Pulmonary artery endothelial cell (primary cell): Measurements from ENCODE around the gene SLC9A5. TPM values are rescaled to one million over a fixed set of nuclear protein-coding genes. Genes with fewer than 3 reads are reported as not detected.

Experiments
- DNase-seq: peaks from one replicate; pipeline ENCODE4 v3.0.0-alpha.2; 2011; ENCODE audit warnings: low read depth, low spot score
- total RNA-seq: library from RNA; depleted of rRNA; stranded (reverse); fragments of >200 nt; gene quantifications from 2 replicates; pipeline ENCODE4 v1.2.3, GENCODE V29; 2014

Gene SLC9A5
- total RNA-seq, 1 donor from 2014 or later, result 1.3 TPM

DNA sequence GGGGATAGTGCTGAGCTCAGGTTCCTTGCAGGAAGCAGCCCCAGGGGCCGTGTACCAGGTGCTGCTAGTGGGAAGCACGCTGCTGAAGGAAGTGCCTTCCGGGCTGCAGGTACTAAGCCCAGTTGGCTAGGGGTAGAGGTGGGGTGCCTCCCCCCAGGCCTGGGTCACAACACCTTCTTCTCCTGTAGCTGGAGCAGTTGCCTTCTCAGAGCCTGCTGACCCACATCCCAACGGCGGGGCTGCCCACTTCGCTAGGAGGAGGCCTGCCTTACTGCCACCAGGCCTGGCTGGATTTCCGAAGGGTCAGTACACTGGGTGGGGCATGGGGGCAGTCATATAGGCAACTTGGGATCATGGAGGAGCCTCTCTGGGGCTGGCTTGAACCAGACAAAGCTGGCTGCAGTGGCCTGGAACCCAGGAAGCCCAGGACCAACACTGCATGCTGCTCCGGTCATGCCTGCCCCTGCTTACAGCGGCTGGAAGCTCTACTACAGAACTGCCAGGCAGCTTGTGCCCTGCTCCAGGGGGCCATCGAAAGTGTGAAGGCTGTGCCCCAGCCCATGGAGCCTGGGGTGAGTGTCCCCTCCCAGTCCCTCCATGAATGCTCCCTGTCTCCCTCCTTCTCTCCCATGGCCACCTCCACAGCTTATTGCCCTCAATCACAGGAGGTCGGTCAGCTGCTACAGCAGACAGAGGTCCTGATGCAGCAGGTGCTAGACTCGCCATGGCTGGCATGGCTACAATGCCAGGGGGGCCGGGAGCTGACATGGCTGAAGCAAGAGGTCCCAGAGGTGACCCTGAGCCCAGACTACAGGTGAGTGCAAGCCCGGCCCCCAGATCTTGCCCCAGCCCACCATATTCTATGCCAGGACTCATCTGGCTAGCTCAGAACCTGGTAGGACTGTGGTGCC is 33.0 kb downstream of the SLC9A5 start:
- no peak for DNase-seq

DNA sequence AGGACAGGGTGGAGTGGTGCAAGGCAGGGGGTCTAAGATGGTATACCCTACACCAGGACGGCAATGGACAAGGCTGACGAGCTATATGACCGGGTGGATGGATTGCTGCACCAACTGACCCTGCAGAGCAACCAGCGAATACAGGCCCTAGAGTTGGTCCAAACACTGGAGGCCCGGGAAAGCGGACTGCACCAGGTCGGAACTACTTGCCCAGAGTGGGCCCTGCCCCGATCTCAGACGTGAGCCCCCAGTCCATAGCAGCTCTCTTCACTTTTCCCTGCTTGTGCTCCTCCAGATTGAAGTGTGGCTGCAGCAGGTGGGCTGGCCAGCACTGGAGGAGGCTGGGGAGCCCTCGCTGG is 33.6 kb downstream of the SLC9A5 start:
- no peak for DNase-seq

DNA sequence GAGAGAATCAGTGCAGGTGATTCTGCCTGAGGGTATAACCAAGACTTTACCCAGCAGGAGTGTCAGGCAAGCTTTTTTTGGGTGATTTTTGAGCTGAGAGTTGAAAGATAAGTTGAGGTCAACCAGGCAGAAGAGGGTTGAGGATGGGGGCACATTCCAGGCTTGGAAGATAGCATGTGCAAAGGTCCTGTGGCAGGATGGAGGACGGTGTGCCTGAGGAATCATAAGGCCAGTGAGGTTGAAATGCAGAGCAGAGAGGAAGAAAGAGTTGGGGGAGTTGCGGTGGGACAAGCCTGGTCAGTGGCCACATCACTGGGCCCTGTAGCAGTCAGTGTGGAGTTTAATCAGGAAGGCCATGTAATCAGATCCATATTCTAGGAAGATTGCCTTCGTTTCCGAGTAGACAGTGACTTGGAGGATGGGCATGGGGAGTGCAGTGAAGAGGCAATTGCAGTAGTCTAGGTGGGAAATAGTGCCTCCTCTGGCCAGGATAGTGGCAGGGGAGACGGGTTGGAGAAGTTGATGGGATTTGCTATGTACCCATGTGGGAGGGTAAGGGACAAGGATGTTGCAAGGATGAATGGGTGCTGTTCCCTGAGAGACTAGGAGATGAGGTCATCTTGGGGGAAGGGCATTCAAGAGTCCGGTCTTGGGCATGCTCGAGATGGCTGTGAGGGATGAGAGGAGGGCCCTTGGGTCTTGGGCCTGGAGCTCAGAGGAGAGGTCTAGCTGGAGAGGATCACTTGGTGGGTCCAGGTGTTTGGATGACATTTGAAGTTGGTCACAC is 34.5 kb downstream of the SLC9A5 start:
- no peak for DNase-seq

DNA sequence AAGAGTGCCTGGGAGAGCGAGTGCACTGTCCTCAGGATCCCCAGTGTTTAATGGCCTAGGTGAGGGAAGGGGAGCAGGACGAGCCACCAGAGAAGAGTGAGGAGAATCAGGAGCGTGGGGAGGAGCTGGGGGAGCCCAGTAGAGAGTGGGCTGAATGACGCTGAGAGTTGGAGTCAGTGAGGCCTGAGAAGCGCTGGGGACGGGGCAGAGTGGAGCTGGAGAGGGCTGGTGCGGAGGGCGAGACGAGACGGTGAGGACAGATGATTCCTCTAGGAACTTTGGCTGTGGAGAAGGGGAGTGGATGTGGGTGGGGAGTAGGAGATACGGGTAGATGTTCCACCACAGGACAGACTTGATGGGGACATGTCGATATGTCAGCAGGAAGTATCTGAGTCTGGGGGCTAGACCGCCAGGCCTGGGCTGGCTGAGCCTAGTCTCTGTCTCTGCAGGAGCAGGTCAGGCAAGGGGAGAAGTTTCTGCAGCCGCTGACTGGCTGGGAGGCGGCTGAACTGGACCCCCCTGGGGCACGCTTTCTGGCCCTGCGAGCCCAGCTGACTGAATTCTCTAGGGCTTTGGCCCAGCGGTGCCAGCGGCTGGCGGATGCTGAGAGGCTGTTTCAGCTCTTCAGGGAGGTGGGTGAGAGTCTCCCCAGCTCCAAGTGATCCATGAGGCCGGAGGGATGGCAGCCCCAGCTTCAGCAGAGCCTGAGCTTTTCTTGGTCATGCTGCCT is 35.2 kb downstream of the SLC9A5 start:
- no peak for DNase-seq

DNA sequence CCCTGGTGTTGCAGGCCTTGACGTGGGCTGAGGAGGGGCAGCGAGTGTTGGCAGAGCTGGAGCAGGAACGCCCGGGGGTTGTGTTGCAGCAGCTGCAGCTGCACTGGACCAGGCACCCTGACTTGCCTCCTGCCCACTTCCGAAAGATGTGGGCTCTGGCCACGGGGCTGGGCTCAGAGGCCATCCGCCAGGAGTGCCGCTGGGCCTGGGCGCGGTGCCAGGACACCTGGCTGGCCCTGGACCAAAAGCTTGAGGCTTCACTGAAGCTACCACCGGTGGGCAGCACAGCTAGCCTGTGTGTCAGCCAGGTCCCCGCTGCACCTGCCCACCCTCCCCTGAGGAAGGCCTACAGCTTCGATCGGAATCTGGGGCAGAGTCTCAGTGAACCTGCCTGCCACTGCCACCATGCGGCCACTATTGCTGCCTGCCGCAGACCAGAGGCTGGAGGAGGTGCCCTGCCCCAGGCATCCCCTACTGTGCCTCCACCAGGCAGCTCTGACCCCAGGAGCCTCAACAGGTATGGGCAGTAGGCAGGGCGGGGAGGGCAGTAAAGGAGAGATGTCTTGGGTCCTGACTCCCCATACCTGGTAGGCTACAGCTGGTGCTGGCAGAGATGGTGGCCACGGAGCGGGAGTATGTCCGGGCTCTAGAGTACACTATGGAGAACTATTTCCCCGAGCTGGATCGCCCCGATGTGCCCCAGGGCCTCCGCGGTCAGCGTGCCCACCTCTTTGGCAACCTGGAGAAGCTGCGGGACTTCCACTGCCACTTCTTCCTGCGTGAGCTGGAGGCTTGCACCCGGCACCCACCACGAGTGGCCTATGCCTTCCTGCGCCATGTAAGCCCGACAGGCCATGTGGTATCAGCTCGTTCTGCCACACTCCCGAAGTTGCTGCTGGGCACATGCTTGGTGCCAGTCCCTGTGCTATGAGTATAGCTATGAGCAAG is 36.2 kb downstream of the SLC9A5 start:
- DNase-seq, result no peak

DNA sequence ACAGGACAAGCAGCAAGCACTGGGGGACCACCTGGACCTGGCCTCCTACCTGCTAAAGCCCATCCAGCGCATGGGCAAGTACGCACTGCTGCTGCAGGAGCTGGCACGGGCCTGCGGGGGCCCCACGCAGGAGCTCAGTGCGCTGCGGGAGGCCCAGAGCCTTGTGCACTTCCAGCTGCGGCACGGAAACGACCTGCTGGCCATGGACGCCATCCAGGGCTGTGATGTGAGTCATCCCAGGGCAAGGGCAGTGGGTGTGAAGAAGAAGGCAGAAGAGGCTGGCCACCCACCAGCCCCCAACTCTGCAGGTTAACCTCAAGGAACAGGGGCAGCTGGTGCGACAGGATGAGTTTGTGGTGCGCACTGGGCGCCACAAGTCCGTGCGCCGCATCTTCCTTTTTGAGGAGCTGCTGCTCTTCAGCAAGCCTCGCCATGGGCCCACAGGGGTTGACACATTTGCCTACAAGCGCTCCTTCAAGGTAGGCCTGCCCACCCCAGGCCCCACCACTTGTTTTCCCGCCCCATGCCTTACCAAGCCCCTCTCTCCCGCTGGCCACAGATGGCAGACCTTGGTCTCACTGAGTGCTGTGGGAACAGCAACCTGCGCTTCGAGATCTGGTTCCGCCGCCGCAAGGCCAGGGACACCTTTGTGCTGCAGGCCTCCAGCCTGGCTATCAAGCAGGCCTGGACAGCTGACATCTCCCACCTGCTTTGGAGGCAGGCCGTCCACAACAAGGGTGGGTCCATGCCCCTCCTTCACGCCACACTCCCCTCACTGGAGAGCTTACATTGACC is 37.9 kb downstream of the SLC9A5 start:
- no peak for DNase-seq

DNA sequence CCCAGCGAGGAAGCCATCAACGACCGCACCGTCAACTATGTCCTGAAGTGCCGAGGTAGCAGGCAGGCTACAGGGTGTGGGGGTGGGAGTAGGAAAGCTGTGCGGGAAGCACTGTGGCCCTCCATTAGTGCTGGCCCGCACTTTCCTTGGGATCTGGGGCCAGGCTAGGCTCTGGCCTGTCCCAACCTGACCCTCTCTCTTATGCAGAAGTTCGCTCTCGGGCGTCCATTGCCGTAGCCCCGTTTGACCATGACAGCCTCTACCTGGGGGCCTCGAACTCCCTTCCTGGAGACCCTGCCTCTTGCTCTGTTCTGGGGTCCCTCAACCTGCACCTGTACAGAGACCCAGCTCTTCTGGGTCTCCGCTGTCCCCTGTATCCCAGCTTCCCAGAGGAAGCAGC is 39.2 kb downstream of the SLC9A5 start:
- DNase-seq, result no peak

DNA sequence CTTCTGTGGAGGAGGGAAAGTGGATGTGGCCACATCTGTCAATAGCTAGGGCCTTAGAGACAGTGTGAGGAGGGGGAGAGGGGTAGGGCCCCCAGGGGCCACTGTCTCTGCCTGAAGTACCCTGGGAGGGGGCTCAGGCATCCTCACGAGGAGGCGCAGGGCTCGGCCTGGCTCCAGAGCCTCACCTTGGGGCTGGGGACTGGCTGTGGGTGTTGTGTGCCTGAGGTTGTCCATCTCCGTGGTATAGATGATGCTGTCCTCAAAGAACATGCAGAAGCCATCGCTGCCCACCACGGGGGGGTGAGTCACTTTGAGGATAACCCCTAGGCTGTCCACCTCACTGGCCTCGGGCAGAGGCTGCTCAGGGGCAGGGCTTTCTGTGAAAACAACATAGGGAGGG is 42.7 kb downstream of the SLC9A5 start:
- no peak for DNase-seq

DNA sequence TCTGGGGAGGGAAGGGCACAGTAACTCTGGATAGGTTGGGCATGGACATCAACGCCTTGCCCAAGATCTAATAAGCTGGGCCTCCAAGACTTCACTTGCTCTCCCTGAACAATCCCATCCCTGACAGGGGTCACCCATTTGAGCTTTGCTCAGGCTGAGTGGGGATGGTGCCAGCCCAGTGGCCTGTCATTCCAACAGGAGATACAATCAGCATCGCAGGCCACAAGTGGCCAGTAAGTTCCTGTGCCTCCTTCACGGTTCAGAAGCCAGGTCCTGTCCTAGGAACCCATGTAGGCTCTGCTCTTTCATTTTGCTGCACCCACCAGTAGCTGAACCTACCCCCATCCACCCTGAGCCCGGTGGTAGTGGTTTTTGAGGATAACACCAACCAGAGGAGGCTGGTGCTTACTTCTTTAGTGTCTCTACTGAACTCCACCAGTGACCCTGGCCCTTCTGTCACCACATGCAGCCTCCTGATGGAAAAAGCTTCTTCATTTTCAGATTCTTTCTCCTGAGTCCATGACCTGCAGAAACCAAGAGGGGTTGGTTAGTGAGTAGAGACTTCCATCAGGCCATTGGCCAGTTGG is 45.5 kb downstream of the SLC9A5 start:
- DNase-seq, result no peak

DNA sequence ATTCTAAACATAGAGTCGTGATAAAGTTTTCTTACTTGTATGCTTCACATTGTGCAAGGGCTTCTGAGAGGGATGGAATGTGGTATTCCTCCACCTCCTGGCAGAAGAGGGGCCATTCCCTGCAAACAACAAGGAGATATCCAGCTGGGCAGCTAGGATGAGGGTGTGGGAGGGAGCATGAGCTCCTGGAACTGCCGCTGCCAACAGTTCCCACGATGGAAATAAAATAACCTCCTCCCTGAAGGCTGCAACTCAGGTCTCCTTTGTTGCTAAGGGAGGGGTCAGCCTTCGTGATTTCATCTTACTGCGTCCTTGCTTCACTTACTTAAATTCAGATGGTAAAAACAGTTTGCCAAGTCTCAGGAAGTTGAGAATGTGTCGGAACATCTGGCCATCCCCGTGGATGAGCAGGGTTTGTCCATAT is 46.2 kb downstream of the SLC9A5 start:
- DNase-seq, result no peak

DNA sequence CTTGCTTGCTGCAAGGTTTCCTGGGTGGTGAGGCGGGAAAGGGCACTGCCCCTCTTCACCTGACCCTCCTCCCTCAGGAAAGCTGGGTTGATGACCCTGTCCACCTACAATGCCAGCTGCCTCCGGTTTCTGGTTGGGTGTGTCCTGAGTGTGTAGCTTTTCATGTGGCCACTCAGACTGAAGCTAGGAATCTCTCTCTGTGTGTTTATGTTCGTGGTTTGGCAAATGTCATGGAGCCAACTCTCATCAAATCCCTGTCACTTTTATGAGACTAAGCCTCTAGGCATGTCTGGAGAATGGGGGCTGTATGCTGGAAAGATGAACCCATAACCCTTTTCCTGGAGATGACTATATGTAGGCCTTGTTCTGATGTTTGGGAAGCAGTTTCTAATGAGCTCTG is 47.6 kb downstream of the SLC9A5 start:
- DNase-seq, result no peak

DNA sequence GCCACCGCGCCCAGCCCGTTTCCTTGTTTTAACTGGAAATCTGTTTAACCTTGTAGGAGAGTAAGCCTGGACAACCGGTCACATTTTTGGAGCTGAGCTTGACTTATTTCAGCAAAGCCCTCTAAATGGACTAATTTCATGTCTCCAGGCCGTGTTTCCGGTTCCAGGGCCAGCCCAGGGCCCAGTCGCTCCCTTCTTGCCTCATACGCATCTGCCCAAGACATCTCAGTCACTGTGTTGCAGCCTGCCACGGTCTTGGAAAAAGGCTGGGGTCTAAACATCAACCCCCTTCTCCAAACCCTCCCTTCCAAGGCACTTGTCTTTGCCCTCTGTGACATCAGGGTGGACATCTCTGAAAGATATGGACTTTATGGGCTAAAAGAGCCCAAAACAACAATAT is 49.5 kb downstream of the SLC9A5 start:
- no peak for DNase-seq

DNA sequence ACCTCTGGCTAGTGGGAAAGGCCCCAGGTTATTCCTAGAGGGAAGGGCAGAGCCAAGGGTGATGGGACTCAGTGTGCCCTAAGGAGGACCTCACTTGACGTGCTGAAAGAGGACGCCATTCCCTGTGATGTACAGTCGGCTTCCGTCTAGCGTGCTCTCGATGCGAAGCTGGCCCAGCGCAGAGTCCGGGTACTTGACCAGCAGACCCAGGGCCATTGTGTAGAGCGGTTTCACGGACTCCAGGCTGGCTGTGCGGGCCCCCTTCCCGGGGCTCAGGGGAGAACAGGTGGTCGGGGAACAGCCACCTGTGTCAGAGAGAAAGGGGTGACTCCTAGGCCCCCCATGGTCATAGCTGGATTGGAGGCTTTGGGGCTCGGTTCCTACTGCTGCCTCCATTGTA is 50.5 kb downstream of the SLC9A5 start:
- DNase-seq, result no peak

DNA sequence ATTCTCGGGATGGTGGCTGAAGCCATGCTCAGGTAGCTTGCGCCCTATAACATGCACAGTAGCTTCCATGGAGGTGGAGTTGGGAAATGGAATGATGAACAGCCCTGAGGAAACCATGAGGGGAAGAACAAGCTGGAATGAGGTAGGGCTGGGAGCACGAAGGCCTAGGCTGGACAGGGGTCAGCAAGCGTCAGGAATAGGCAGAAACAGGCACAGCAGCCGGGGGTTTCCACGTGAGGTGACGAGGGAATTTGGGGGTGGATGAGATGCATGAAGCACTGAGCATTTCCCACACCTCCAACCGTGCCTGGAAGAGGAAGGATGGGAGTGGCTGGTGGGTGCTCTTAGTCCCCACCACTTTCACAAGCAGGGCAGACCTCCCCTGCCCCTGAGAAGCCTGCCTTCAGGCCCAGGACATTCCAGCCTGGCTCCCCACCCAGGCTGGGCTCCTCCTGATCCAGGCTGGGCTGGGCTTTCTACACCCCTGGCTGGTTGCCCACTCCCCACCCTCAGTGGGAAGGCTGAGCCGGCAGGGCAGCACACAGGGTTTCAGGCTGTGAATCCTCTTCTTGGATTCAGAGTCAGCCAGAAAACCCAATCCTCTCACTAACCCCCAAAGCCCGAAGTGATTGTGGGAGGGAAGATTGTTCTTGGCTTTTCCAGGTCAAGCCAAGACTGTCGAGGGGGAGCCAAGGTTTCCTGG is 52.5 kb downstream of the SLC9A5 start:
- no peak for DNase-seq

DNA sequence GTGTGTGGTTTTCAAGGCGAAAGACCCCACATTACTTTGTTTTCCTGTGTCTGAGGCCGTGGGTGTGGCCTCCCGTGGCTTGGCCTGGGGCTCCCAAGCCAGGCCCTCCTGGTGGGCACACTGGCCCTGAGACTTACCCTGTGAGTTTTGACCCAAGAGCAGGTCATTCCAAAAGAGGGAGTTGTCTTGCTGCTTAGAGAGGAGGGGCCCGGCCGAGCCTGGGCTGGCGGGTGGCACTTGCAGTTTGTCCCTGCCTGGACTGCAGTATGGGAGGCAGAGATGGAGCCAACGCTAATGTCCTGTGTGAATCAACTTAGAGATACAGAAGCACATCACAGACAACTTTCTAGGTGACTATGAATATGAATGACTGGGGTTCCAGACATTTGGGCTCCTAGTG is 53.3 kb downstream of the SLC9A5 start:
- DNase-seq, result no peak

DNA sequence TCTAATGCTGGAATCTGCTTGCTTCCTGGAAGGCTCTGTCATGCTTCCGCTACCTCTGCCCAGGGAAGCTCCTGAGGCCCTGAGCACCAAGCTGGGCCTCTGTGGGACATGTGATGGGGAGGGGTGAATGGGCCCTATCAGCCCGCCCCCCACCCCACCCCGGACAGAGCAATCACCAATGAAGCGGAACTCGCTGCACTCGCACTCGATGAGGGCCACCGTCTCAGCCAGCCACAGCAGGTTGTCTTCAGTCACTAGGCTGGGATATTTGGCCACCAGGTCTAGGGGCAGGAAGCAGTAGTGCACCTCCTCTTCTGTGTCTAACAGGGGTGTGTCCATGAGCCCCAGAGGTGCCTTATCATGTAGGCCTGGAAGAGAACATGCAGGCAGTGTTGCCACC is 54.2 kb downstream of the SLC9A5 start:
- DNase-seq, result no peak

DNA sequence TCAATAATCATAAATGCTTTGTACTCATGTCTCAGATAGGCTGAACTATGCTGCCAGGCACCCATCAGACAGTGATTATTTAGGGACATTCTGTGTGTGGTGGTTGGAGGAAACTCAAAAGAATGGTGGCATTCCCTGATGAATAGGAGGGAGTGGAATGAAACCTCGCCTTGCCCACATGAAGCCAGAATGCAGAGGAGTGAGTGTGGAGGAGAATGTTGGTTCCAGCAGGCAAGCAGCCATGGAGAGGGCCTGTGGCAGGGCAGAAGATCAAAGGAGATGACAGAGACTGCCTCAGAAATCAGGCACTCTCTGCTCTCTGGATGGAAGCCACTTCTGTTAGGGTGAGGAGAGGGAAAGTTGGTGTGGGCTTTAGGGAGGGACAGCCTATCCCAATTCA is 55.2 kb downstream of the SLC9A5 start:
- DNase-seq, result no peak

DNA sequence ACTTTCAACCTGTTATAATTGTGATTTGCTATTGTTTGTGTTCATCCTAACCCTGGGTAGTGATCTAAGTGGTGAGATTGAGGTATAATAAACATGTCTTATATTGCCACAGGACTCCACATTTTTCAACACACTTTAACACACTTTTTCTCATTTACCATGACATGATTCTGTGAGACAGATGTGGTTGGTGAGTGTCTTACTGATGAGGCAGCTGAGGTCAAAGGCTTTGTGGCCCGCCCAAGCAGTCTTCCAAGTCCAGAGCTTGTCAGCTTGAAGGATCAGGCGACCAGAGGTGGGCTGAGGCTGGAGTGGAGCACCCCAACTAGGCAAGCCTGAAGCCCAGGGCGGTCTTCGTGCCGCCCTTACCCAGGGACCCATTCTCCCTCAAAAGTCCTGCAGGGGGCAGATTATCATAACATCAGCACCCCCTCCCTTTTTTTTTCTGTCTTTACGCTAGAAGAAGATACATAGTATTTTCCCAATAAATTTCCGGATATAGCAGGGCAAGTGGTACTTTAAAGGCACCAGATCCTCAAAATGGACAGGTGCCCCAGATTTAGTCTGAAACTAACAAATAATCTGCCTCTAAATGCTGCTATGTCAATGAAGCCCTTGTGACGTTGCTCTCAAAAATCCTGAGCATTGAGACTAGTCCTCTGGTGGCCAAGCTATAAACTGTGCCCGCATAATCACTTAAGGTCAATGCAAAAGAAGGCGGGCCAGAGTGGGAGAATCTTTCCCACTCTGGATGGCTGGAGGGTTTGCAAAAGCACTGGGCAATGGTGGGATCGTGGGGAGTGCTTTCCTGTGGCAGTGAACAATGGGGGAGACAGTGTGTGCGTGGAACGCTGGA is 56.7 kb downstream of the SLC9A5 start:
- DNase-seq, result no peak
